ENCODE results near the gene ATG3. TPM values are rescaled to one million over a fixed set of nuclear protein-coding genes. Genes with fewer than 3 reads are reported as not detected.

ATG3 gene
- polyA plus RNA-seq, 1 experiment, result 60.7 TPM

GRCh38 chr3:112489674-112490479 lies 71.9 kb downstream of the ATG3 start:
- no peak for DNase-seq (ENCODE audit: low read depth, low spot score)
- ChIA-PET POLR2A (no interaction called here), CTCF (no interaction called here)
- Histone ChIP-seq H3K9me3 (ENCODE audit: control insufficient read depth, insufficient read depth, low read length) (no peaks in the 10 kb centered on the region), H3K27ac (ENCODE audit: low read depth, low read length) (no peak overlapping the region), H3K4me3 (ENCODE audit: low read depth, low read length) (no peak overlapping the region), H3K27me3 (ENCODE audit: control insufficient read depth, insufficient read depth, low read length) (peaks cover 2% of the 10 kb centered on the region)
- TF ChIP-seq, protein P1, sequence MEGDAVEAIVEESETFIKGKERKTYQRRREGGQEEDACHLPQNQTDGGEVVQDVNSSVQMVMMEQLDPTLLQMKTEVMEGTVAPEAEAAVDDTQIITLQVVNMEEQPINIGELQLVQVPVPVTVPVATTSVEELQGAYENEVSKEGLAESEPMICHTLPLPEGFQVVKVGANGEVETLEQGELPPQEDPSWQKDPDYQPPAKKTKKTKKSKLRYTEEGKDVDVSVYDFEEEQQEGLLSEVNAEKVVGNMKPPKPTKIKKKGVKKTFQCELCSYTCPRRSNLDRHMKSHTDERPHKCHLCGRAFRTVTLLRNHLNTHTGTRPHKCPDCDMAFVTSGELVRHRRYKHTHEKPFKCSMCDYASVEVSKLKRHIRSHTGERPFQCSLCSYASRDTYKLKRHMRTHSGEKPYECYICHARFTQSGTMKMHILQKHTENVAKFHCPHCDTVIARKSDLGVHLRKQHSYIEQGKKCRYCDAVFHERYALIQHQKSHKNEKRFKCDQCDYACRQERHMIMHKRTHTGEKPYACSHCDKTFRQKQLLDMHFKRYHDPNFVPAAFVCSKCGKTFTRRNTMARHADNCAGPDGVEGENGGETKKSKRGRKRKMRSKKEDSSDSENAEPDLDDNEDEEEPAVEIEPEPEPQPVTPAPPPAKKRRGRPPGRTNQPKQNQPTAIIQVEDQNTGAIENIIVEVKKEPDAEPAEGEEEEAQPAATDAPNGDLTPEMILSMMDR (IDR thresholded peaks at IDR 0.05; ENCODE audit: low read depth, low read length), result no peak

DNA sequence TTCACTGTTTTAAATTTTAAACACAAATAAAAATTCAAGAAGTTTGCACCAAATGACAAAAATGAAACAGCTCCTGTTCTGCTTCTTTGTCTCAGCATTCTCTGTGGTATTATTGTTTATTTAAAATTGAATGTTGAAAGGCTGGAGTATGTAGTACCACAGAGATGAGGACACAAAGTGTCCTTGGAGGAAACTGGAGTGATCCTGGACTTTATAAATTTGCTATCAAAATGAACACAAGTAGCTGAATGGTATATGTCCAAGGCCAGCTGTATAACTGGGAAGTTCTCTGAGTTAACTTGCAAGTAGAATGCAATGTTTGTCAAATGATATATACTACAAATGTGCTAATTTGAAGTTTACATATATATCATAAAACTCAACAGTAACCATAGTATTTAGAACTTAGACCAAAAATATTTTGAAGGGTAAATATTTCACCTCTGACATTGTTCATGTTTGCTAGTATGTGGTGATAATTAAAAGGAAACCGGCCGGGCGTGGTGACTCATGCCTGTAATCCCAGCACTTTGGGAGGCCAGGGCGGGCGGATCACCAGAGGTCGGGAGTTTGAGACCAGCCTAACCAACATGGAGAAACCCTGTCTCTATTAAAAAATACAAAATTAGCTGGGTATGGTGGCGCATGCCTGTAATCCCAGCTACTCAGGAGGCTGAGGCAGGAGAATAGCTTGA lies 74.8 kb downstream of the ATG3 start:
- Histone ChIP-seq H3K27me3 (ENCODE audit: control insufficient read depth, insufficient read depth, low read length) (peaks cover 2% of the 10 kb centered on the region), H3K9me3 (ENCODE audit: control insufficient read depth, insufficient read depth, low read length) (no peaks in the 10 kb centered on the region), H3K4me3 (ENCODE audit: low read depth, low read length) (no peak overlapping the region), H3K27ac (ENCODE audit: low read depth, low read length) (no peak overlapping the region)
- CTCF ChIA-PET, result no interaction called here
- TF ChIP-seq, protein P1 (IDR thresholded peaks at IDR 0.05; ENCODE audit: low read depth, low read length), result no peak
- POLR2A ChIA-PET, result no interaction called here
- no peak for DNase-seq (ENCODE audit: low read depth, low spot score)

- Histone ChIP-seq H3K27me3 (ENCODE audit: control insufficient read depth, insufficient read depth, low read length) (peaks cover 4% of the 10 kb centered on the region), H3K4me3 (ENCODE audit: low read depth, low read length) (no peak overlapping the region), H3K9me3 (ENCODE audit: control insufficient read depth, insufficient read depth, low read length) (no peaks in the 10 kb centered on the region), H3K27ac (ENCODE audit: low read depth, low read length) (no peak overlapping the region)
- TF ChIP-seq, protein P1 (IDR thresholded peaks at IDR 0.05; ENCODE audit: low read depth, low read length), result no peak
- POLR2A ChIA-PET, result no interaction called here
- CTCF ChIA-PET, result interaction anchor here (0.7 kb wide), 1 partner anchor 1093 kb away, joined by 3 read pairs; no protein-coding TSS in a partner anchor
- no peak for DNase-seq (ENCODE audit: low read depth, low spot score)
Measured at GRCh38 chr3:112484352-112484751, 77.4 kb downstream of the ATG3 start.

- ChIA-PET CTCF (no interaction called here), POLR2A (no interaction called here)
- no peak for DNase-seq (ENCODE audit: low read depth, low spot score)
- H3K27me3 ChIP-seq (ENCODE audit: control insufficient read depth, insufficient read depth, low read length), result peaks cover 4% of the 10 kb centered on the region
- no peak overlapping the region for H3K4me3 ChIP-seq (ENCODE audit: low read depth, low read length)
- TF ChIP-seq, protein P1 (IDR thresholded peaks at IDR 0.05; ENCODE audit: low read depth, low read length), result no peak
- H3K27ac ChIP-seq (ENCODE audit: low read depth, low read length), result no peak overlapping the region
- no peaks in the 10 kb centered on the region for H3K9me3 ChIP-seq (ENCODE audit: control insufficient read depth, insufficient read depth, low read length)
Measured at GRCh38 chr3:112482675-112483074, 79.1 kb downstream of the ATG3 start.

Other genes starting within 250 kb of the ATG3 start
- 3.0 and 3.4 TPM in 2 replicates for gene CD200, start 228.8 kb downstream of the ATG3 start, polyA plus RNA-seq (2011; rRNA removed)
- not detected in 2 replicates for gene BTLA, start 62.5 kb downstream of the ATG3 start, polyA plus RNA-seq (2011; rRNA removed)
- 40.5 and 53.6 TPM in 2 replicates for gene SLC35A5, start 83 bp upstream of the ATG3 start, polyA plus RNA-seq (2011; rRNA removed)
- 202 and 289 TPM in 2 replicates for gene CCDC80, start 79.2 kb upstream of the ATG3 start, polyA plus RNA-seq (2011; rRNA removed)